ENCODE data around the gene STK32B.
"Not testable (repeated sequence)": the region's sequence is repeated elsewhere in the genome, so short reads cannot be mapped to it uniquely, and the experiment has no call there.

STK32B gene

GRCh38 chr4:5162909-5163508, 111.7 kb downstream of the STK32B start:
- no peak for DNase-seq (ENCODE audit: low read depth)

DNA sequence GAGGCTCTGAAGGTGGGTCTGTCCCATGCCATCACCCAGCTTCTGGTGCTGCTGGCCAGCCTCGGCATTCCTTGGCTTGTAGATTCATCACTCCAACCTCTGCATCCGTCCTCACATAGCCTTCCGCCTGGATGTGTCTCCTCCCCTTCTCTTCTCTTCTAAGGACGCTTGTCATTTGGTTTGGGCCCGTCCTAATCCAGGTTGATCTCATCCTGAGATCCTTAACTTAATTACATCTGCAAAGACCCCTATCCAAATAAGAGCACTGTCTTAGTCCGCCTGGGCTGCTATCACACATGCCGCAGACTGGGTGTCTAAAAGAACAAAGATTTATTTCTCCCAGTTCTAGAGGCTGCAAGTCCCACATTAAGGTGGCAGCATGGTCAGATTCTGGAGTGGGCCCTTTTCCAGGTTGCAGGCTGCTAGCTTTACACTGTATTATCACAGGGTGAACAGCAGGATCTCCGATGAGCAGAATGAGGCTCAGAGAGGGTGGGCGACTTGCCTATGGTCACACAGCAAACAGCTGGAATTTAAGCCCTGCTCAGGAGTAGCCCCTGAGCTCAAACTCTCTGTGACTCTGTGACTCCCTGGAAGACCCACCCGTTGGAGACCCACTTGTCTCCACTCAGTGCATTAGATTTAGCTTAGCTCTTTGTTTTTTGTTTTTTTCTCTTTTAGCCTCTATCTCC, 113.1 kb downstream of the STK32B start:
- no peak for DNase-seq (ENCODE audit: low read depth)

DNA sequence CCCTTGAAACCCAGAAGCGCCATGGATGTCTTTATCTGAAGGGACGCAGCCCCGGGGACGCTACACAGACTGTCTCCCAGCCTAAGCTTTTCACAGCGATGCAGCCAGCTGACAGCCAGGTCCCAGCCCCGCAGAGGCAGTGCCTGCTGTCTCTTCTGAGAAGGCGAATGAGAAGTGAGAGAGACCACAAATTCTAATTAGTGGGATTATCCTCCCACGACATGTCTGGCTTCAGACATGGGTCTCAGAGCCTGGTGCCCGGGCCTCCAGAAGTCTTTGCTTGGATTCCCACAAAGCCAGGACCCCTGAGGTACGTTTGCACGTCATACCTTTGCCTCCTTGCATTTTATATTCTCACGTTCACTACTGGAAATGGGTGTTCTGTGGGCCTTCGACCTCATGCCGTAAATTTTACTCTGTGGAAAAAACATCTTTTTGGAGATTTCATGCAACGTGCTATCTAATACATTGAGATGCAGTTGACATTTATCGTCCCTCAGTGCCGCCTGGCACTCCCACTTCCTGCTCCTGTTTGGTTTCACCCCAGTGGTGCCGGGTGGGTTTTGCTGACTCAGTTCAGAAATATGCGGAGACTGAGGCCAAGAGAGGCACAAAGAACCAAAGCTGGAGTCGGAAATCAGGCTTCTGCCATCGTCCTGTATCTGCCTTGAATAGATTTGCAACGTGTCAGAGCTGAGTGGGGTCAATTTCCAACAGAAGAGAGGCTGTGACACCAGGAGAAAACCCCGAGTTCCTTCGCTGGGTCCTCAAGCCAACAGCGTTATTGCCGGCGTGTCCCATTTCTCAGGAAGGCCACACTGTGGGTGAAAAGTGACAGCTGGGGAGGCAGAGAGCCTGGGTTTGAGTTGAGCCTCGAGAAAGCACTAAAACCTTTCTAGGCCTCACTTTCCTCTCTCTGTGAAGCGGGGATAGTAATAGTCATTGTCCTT, 114.4 kb downstream of the STK32B start:
- no peak for DNase-seq (ENCODE audit: low read depth)

GRCh38 chr4:5166377-5166776, 115.1 kb downstream of the STK32B start:
- no peak for DNase-seq (ENCODE audit: low read depth)

DNA sequence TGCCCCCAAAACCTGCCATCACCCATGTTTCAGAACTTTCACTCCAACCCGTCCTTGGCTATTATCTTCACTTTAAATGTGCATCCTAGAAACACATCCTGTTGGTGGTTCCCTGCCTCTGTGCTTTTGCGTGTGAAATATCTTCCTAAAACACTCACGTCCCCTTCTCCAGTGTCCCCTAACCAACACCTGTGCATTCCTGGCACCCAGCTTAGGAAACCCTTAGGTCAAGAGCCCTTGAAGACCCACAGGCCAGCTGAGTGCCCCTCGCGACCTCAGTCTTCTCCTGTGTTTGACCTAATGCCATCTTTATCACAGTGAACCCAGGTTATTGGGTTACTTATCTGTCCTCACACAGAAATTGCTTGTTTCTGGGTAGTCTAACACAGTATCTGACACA, 117.6 kb downstream of the STK32B start:
- no peak for DNase-seq (ENCODE audit: low read depth)

- DNase-seq (ENCODE audit: low read depth), result not testable (repeated sequence)
These were observed 124.6 kb downstream of the STK32B start for GRCh38 chr4:5175836-5176235.

DNA sequence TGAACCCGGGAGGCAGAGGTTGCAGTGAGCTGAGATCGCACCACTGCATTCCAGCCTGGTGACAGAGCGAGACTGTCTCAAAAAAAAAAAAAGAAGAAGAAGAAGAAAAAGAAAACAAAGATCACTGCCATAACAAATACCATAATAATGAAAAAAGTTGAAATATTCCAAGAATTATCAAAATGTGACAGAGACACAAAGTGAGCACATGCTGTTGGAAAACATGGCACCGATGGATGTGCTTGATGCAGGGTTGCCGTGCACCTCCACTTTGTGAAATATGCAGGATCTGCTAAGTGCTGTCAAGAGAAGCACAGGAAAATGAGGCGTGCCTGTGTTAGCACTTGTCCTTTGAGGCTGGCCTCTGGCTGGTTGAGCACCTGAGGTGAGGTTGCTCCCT, 133.3 kb downstream of the STK32B start:
- no peak for DNase-seq (ENCODE audit: low read depth)

GRCh38 chr4:5185551-5185950, 134.3 kb downstream of the STK32B start:
- DNase-seq (ENCODE audit: low read depth), result no peak

GRCh38 chr4:5186271-5187064, 135.2 kb downstream of the STK32B start:
- no peak for DNase-seq (ENCODE audit: low read depth)

DNA sequence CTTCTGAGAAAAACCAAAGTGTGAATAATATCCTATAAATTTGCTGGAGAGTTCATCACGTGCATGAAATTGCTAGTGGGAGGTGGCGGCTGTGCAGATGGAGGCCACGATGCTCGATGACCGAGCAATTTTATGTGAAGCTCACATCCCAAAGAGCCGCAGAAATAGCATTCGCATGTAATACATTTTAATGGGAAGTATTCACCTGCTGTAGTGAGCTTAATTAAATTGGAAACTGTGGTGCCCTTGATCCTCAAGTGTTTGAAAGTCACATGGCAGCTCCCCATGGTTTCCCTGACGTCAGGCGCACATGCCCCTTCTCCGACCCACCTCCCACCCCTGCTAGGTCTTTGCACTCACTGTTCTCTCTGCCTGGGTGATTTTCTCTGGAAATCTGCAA, 136.8 kb downstream of the STK32B start:
- DNase-seq (ENCODE audit: low read depth), result no peak

GRCh38 chr4:5191831-5192230, 140.6 kb downstream of the STK32B start:
- DNase-seq (ENCODE audit: low read depth), result no peak

GRCh38 chr4:5192271-5192670, 141.0 kb downstream of the STK32B start:
- DNase-seq (ENCODE audit: low read depth), result no peak

GRCh38 chr4:5192678-5193077, 141.4 kb downstream of the STK32B start:
- no peak for DNase-seq (ENCODE audit: low read depth)

- DNase-seq (ENCODE audit: low read depth), result no peak
These were observed 147.6 kb downstream of the STK32B start for GRCh38 chr4:5198656-5199541.

DNA sequence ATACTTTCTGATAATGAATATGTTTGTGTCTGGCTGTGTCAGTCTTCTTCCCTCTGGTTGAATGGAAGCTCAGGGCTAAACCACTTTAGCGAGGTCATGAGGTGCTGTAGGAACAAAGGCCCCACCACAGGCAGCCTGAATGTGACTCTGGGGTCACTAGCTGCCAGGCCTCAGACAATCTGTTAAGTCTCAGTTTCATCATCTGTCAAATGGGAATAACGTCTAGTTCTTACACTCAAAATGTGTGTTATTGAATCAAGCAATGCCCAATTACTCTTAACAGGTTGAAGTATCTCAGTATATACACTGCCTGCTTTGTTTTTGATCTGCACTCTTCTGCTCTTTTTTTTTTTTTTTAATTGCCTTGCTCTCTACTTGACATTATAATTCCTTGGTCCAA, 148.6 kb downstream of the STK32B start:
- DNase-seq (ENCODE audit: low read depth), result no peak

- DNase-seq (ENCODE audit: low read depth), result no peak
These were observed 149.2 kb downstream of the STK32B start for GRCh38 chr4:5200513-5200912.

DNA sequence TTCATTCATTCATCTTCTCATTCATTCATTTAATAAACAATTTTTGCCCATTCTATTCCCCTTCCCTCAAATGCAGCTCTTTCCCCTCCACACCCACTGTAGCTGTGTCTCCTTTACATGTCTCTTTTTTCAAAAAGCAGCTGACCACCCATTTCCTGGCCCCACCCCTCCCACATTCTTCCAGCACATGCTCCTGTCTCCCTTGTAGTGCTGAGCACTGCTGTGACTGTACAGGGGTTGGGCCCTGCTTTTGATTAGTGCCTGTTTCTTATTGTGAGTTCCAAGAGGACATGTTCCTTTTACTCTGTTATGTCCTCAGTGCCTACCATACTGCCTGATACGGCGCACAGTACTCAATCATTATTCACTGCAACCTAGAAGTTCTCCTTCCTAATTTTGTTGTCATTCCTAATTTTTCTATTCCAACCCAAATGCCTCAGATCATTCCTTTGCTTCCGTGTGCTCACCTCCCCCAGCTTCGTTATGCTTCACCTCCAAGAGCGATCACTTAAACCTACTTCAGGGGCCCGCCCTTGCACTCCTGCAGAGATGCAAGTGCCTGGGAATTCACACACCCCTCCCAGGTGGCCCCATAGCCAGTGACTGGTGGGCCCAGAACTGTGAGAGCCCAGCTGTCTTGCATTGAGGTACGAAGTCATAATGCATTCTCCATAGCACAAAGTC, 152.2 kb downstream of the STK32B start:
- DNase-seq (ENCODE audit: low read depth), result no peak

- DNase-seq (ENCODE audit: low read depth), result no peak
These were observed 152.7 kb downstream of the STK32B start for GRCh38 chr4:5203993-5204310.

GRCh38 chr4:5204781-5205180, 153.5 kb downstream of the STK32B start:
- DNase-seq (ENCODE audit: low read depth), result no peak

DNA sequence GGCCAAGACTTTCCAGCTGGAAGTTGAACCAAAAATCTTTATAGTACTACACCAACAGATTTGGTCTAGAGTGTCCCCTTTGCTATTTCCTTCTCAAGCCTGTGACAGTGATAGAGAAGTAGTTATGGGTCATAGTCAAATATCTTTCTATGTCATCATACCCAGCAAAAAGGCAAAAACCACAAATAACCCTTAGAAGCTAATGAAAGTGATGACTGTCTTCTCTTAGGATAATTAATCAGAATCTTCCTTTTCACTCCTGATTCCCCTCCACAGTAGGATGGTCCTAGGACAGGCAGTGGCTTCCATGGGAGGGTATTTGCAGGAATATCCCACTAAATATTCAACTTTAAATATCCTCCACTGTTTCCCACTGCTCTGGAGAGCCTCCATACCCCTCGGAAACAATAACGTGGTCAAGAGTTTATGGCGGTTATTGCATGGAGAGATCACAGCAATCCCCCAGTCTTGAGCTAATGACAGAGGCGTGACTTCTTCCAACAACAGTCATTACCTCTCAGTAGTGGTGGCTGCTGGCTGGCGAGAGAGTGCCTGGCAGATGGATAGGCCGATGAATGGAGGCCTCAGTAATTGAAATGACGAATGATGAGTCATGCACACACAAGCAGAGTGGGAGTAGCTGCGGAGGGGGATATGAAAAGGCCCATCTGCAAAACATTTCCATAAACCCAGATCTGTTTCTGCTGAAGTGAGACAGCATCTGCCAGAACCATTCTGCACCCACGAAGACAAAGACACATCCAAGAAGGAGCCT, 154.9 kb downstream of the STK32B start:
- no peak for DNase-seq (ENCODE audit: low read depth)
